Hepatocyte (in vitro differentiated cells): Measurements from ENCODE around the gene EVA1A. TPM values are rescaled to one million over a fixed set of nuclear protein-coding genes. Genes with fewer than 3 reads are reported as not detected.

Source experiments
- DNase-seq: peaks from one replicate; pipeline ENCODE4 v3.0.0-alpha.2; 2016; ENCODE audit warnings: low spot score
- H2AFZ ChIP-seq: fragments of 200-600 bp; sonication (generic); 2 replicates; pipeline ENCODE4 v1.6.0; 2016; ENCODE audit warnings: antibody characterized with exemption, mild to moderate bottlenecking
- H3K27ac ChIP-seq: fragments of 200-600 bp; sonication (generic); 2 replicates; pipeline ENCODE4 v1.5.1; 2016; ENCODE audit warnings: mild to moderate bottlenecking
- H3K27me3 ChIP-seq: fragments of 200-600 bp; sonication (generic); 2 replicates; pipeline ENCODE4 v1.6.1; 2016
- H3K36me3 ChIP-seq: fragments of 200-600 bp; sonication (generic); replicated peaks from 2 replicates; pipeline ENCODE4 v1.5.1; 2016; ENCODE audit warnings: low read depth; ENCODE audit not compliant: insufficient read depth
- H3K4me1 ChIP-seq: fragments of 200-600 bp; sonication (generic); 2 replicates; pipeline ENCODE4 v1.5.1; 2016; ENCODE audit warnings: mild to moderate bottlenecking, moderate library complexity; ENCODE audit not compliant: insufficient read depth
- H3K4me2 ChIP-seq: fragments of 200-600 bp; sonication (generic); 2 replicates; pipeline ENCODE4 v1.6.0; 2016
- H3K4me3 ChIP-seq: fragments of 200-600 bp; sonication (generic); 2 replicates; pipeline ENCODE4 v1.5.1; 2016; ENCODE audit warnings: mild to moderate bottlenecking
- H3K79me2 ChIP-seq: fragments of 200-600 bp; sonication (generic); 2 replicates; pipeline ENCODE4 v1.6.0; 2017; ENCODE audit warnings: mild to moderate bottlenecking
- H3K9me2 ChIP-seq: fragments of 200-600 bp; sonication (generic); replicated peaks from 2 replicates; pipeline ENCODE4 v1.6.0; 2017; ENCODE audit warnings: mild to moderate bottlenecking; ENCODE audit not compliant: insufficient read depth
- H3K9me3 ChIP-seq: fragments of 200-600 bp; sonication (generic); 2 replicates; pipeline ENCODE4 v1.5.1; 2016; ENCODE audit warnings: low read depth, mild to moderate bottlenecking
- H4K20me1 ChIP-seq: fragments of 200-600 bp; sonication (generic); 2 replicates; pipeline ENCODE4 v1.6.0; 2016; ENCODE audit warnings: mild to moderate bottlenecking; ENCODE audit not compliant: insufficient read depth, poor library complexity, severe bottlenecking
- EZH2 ChIP-seq: fragments of 200-600 bp; sonication (generic); IDR thresholded peaks from 2 replicates; pipeline ENCODE4 v1.6.1; 2016; ENCODE audit warnings: antibody characterized with exemption, mild to moderate bottlenecking, borderline replicate concordance
- EZH2phosphoT487 ChIP-seq: fragments of 200-600 bp; sonication (generic); IDR thresholded peaks from one replicate; pipeline ENCODE4 v1.6.1; 2018; ENCODE audit warnings: antibody characterized with exemption, mild to moderate bottlenecking, low read depth, moderate library complexity; ENCODE audit not compliant: unreplicated experiment, severe bottlenecking
- WGBS: methylation state at CpG from one replicate; pipeline ENCODE4 v1.1.6; 2016; ENCODE audit warnings: low lambda C conversion rate; ENCODE audit errors: missing lambda C conversion rate; 5-methylcytosine and 5-hydroxymethylcytosine counted together
- polyA plus RNA-seq: library from polyadenylated mRNA; unstranded; fragments of >200 nt; fragmentation: Nextera tagmentation; extraction: Ambion mirVana; gene quantifications from 2 replicates; pipeline ENCODE4 v1.2.1, GENCODE V29; 2016
- total RNA-seq: library from RNA; depleted of rRNA; stranded (reverse); fragments of >200 nt; gene quantifications from 2 replicates; pipeline ENCODE4 v1.2.3, GENCODE V29; 2014
- TF ChIP-seq, protein P1 (sequence below): fragments of 200-600 bp; sonication (generic); IDR thresholded peaks from 2 replicates; pipeline ENCODE4 v1.5.1; 2016; ENCODE audit warnings: antibody characterized with exemption, mild to moderate bottlenecking; ENCODE audit not compliant: poor library complexity

Gene EVA1A
- total and polyA plus RNA-seq, 2 experiments from 2014 or later, result 15.3 to 30.8 TPM

DNA sequence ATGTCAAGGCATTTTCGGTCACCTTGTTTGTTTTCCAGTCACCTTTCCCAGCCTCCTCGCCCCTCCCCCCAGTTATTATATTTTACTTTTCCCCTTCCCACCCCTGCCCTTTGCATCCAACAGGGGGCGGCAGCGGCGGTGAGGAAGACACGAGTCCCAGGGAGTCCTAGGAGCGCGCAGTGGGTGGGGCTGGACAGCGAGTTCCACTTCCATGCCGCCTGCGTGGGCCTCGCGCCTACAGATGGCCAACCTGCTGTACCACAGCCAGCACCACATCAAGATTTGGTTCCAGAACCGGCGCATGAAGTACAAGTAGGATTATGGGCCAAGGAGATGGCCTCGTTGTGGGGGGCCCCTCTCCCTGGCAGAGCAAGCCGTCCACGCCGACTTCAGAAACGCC lies 37.2 kb upstream of the EVA1A start:
- TF ChIP-seq, protein P1, sequence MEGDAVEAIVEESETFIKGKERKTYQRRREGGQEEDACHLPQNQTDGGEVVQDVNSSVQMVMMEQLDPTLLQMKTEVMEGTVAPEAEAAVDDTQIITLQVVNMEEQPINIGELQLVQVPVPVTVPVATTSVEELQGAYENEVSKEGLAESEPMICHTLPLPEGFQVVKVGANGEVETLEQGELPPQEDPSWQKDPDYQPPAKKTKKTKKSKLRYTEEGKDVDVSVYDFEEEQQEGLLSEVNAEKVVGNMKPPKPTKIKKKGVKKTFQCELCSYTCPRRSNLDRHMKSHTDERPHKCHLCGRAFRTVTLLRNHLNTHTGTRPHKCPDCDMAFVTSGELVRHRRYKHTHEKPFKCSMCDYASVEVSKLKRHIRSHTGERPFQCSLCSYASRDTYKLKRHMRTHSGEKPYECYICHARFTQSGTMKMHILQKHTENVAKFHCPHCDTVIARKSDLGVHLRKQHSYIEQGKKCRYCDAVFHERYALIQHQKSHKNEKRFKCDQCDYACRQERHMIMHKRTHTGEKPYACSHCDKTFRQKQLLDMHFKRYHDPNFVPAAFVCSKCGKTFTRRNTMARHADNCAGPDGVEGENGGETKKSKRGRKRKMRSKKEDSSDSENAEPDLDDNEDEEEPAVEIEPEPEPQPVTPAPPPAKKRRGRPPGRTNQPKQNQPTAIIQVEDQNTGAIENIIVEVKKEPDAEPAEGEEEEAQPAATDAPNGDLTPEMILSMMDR, result no peak
- TF ChIP-seq EZH2 (no peak), EZH2phosphoT487 (no peak)
- peaks cover 6% of the 10 kb centered on the region for H3K4me1 ChIP-seq
- H4K20me1 ChIP-seq, result no peaks in the 10 kb centered on the region
- H3K4me2 ChIP-seq, result no peak overlapping the region
- no peak overlapping the region for H3K4me3 ChIP-seq
- H2AFZ ChIP-seq, result no peak overlapping the region
- H3K9me2 ChIP-seq, result no peaks in the 10 kb centered on the region
- H3K36me3 ChIP-seq, result no peaks in the 10 kb centered on the region
- no peak overlapping the region for H3K27ac ChIP-seq
- no peak for DNase-seq
- no peaks in the 10 kb centered on the region for H3K27me3 ChIP-seq
- no peaks in the 10 kb centered on the region for H3K9me3 ChIP-seq
- 97% methylated on average over 19 of the region's 20 CpGs for WGBS
- H3K79me2 ChIP-seq, result no peaks in the 10 kb centered on the region

DNA sequence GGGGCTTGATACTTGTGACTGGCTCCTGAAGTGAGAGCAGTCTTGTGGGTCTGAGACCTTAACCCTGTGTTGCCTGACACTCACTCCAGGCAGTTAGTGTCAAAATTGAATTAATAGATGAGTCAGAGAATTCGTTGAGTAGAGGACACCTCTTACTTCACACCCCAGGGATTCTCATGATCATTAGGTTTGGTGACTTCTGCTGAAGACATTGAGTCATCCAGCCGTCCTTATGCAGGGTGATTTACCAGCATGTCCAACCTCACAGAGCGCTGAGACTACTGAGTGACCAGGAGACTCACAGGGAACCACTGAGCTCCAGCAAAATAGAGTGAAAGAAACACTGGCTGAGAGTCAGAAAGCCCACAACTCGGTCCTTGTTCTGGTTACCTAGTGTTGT lies 36.0 kb upstream of the EVA1A start:
- no peaks in the 10 kb centered on the region for H4K20me1 ChIP-seq
- WGBS, result 90% methylated on average over 4 of the region's 4 CpGs
- H3K4me1 ChIP-seq, result no peaks in the 10 kb centered on the region
- no peak overlapping the region for H2AFZ ChIP-seq
- no peaks in the 10 kb centered on the region for H3K9me2 ChIP-seq
- TF ChIP-seq EZH2phosphoT487, result no peak
- no peak for TF ChIP-seq EZH2
- TF ChIP-seq, protein P1, result no peak
- H3K36me3 ChIP-seq, result no peaks in the 10 kb centered on the region
- no peak for DNase-seq
- no peaks in the 10 kb centered on the region for H3K27me3 ChIP-seq
- no peak overlapping the region for H3K4me3 ChIP-seq
- no peaks in the 10 kb centered on the region for H3K9me3 ChIP-seq
- H3K79me2 ChIP-seq, result no peaks in the 10 kb centered on the region
- no peak overlapping the region for H3K4me2 ChIP-seq
- no peak overlapping the region for H3K27ac ChIP-seq

DNA sequence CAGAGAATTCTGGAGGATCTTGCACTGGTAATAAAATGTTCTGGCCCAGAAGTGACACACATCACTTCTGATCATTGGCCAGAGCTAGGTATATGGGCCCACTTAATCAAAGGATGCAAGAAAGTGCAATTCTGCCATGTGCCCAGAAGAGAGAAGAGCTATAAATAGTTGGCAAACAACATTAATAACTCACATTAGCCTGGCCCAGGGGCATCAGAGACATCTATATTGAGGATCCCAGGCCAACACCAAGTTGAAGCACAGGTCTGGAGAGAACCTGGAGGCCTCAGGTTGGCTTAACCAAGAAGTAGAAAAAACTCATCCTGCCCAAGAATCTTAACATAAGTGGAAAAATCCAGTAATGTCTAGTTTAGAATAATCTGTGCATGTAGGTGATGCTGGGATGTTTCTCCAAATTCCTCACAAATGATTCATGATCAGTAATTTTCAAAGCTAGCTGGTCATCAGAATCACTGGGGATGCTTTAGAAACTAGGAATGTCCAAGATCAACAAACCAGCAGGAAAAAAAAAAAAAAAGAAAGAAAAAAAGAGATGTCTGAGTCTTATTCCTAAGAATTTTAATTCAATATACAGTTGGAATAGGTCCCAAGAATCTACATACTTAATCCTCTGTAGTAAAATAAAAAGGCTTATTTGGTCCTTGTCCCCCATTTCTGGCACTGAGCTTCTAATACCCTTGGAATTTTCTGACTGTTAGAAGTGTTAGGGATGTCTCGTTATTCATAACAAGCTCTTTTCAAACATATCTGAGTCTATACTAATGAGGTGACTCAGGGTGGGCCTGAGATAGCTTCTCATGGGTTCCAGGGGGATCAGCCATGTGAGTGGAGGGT lies 35.0 kb upstream of the EVA1A start:
- no peak overlapping the region for H3K27ac ChIP-seq
- no peak overlapping the region for H3K4me2 ChIP-seq
- WGBS, result 69% methylated on average over 1 of the region's 1 CpG
- no peaks in the 10 kb centered on the region for H3K9me3 ChIP-seq
- no peaks in the 10 kb centered on the region for H3K9me2 ChIP-seq
- no peak for DNase-seq
- TF ChIP-seq, protein P1, result no peak
- TF ChIP-seq EZH2phosphoT487 (no peak), EZH2 (no peak)
- no peak overlapping the region for H3K4me3 ChIP-seq
- no peak overlapping the region for H2AFZ ChIP-seq
- H3K36me3 ChIP-seq, result no peaks in the 10 kb centered on the region
- no peaks in the 10 kb centered on the region for H3K4me1 ChIP-seq
- no peaks in the 10 kb centered on the region for H3K27me3 ChIP-seq
- H4K20me1 ChIP-seq, result no peaks in the 10 kb centered on the region
- no peaks in the 10 kb centered on the region for H3K79me2 ChIP-seq
